PC-3 (cell line): ENCODE data around the gene GALNTL6. TPM values are rescaled to one million over a fixed set of nuclear protein-coding genes. Genes with fewer than 3 reads are reported as not detected.

Source experiments
- ATAC-seq: fragments of 200-7000 bp; cut with Tn5 transposase; 2 replicates; pipeline ENCODE4 v1.9.1; 2020; ENCODE audit warnings: mild to moderate bottlenecking, moderate library complexity
- BruUV-seq: library from RNA; stranded (reverse); fragments of 400-500 nt; replicated peaks from 2 replicates; lab custom pipeline; 2021; lab: Mats Ljungman, UMichigan
- CTCF ChIA-PET: fragments of 300-600 bp; sonication (Branson Sonifier 250); formaldehyde crosslinking; loops from one replicate; lab custom pipeline; 2022; ENCODE audit warnings: antibody characterized with exemption; lab: Charles Lee
- POLR2A ChIA-PET: fragments of 300-600 bp; sonication (Branson Sonifier 250); formaldehyde crosslinking; loops from one replicate; lab custom pipeline; 2022; ENCODE audit warnings: antibody characterized with exemption; ENCODE audit not compliant: unreplicated experiment; lab: Charles Lee
- DNase-seq: peaks from one replicate; pipeline ENCODE4 v3.0.0-alpha.2; 2015
- H2AFZ ChIP-seq: fragments of 300-600 bp; sonication (generic); 2 replicates; pipeline ENCODE4 v1.6.0; 2016; ENCODE audit warnings: antibody characterized with exemption, low read length
- H3F3A ChIP-seq: fragments of 300-600 bp; sonication (generic); one replicate; pipeline ENCODE4 v1.6.0; 2017; ENCODE audit warnings: antibody characterized with exemption, low read length, control low read depth, mild to moderate bottlenecking; ENCODE audit not compliant: unreplicated experiment
- H3K27ac ChIP-seq: fragments of 300-600 bp; sonication (generic); 2 replicates; pipeline ENCODE4 v1.5.1; 2016; ENCODE audit warnings: mild to moderate bottlenecking, low read length
- H3K27me3 ChIP-seq: fragments of 300-600 bp; sonication (generic); 2 replicates; pipeline ENCODE4 v1.6.1; 2016; ENCODE audit warnings: low read length, mixed read lengths
- H3K36me3 ChIP-seq: fragments of 300-600 bp; sonication (generic); 2 replicates; pipeline ENCODE4 v1.6.1; 2016; ENCODE audit warnings: low read depth, mixed run types, low read length, mixed read lengths
- H3K4me1 ChIP-seq: fragments of 300-600 bp; sonication (generic); 2 replicates; pipeline ENCODE4 v1.5.1; 2016; ENCODE audit warnings: low read length; ENCODE audit not compliant: insufficient read depth
- H3K4me2 ChIP-seq: fragments of 300-600 bp; sonication (generic); 2 replicates; pipeline ENCODE4 v1.6.0; 2016; ENCODE audit warnings: low read length
- H3K4me3 ChIP-seq: fragments of 300-600 bp; sonication (generic); 2 replicates; pipeline ENCODE4 v1.5.1; 2016; ENCODE audit warnings: mild to moderate bottlenecking, low read length, mixed read lengths
- H3K79me2 ChIP-seq: fragments of 300-600 bp; sonication (generic); 2 replicates; pipeline ENCODE4 v1.6.1; 2017; ENCODE audit warnings: low read length, mixed read lengths
- H3K9ac ChIP-seq: fragments of 300-600 bp; sonication (generic); 2 replicates; pipeline ENCODE4 v1.6.0; 2016; ENCODE audit warnings: mild to moderate bottlenecking, low read length
- H3K9me2 ChIP-seq: fragments of 300-600 bp; sonication (generic); replicated peaks from 2 replicates; pipeline ENCODE4 v1.6.1; 2016; ENCODE audit warnings: mixed run types, low read length, mixed read lengths
- H3K9me3 ChIP-seq: fragments of 300-600 bp; sonication (generic); 2 replicates; pipeline ENCODE4 v1.6.1; 2016; ENCODE audit warnings: low read length, mixed read lengths
- H4K20me1 ChIP-seq: fragments of 300-600 bp; sonication (generic); 2 replicates; pipeline ENCODE4 v1.6.1; 2016; ENCODE audit warnings: low read length, mixed read lengths
- EZH2 ChIP-seq: fragments of 300-600 bp; sonication (generic); IDR thresholded peaks from one replicate; pipeline ENCODE4 v1.6.1; 2017; ENCODE audit warnings: antibody characterized with exemption, mild to moderate bottlenecking, low read length; ENCODE audit not compliant: unreplicated experiment
- EZH2phosphoT487 ChIP-seq: fragments of 300-600 bp; sonication (generic); IDR thresholded peaks from 2 replicates; pipeline ENCODE4 v1.6.1; 2018; ENCODE audit warnings: mild to moderate bottlenecking, antibody characterized with exemption, low read length, borderline replicate concordance
- intact Hi-C: fragments of 100-400 bp; cut with micrococcal nuclease; formaldehyde crosslinking; loops from 2 replicates; pipeline ENCODE4 v1.9.0; 2023
- total RNA-seq: library from RNA; depleted of rRNA; stranded (reverse); fragments of >200 nt; gene quantifications from 2 replicates; pipeline ENCODE4 v1.2.3, GENCODE V29; 2014
- TF ChIP-seq, protein P1 (sequence below): fragments of 300-600 bp; sonication (generic); conservative IDR thresholded peaks from 2 replicates; pipeline ENCODE4 v1.5.1; 2017; ENCODE audit warnings: antibody characterized with exemption, low read depth, mild to moderate bottlenecking, low read length

Gene GALNTL6
- total RNA-seq, 1 experiment from 2014 or later = not detected

DNA sequence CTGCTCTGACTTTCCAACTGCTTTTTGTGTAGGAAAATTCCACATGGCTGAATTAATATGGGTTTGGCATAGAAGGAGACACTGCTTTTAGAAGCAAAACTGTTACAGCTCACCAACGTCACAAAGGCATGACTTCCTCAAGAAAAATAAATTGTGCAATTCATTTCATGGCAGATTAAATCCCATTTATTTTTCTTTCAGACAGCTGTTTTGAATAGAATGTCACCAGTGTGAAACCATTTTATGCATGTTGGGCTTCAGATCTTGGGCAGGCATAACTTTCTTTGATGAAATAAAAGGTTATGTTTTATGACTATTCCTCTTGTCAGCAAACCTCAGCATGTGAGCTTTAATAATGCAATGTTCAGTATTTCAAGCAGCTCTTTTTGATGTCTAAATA is 542.8 kb downstream of the GALNTL6 start:
- Histone ChIP-seq H3K9ac (no peak overlapping the region), H2AFZ (no peak overlapping the region), H3F3A (no peaks in the 10 kb centered on the region), H3K4me1 (no peaks in the 10 kb centered on the region), H3K9me2 (no peaks in the 10 kb centered on the region), H4K20me1 (no peaks in the 10 kb centered on the region), H3K79me2 (no peaks in the 10 kb centered on the region), H3K27ac (no peak overlapping the region), H3K36me3 (no peaks in the 10 kb centered on the region), H3K4me3 (no peak overlapping the region), H3K4me2 (no peak overlapping the region), H3K27me3 (no peaks in the 10 kb centered on the region), H3K9me3 (no peaks in the 10 kb centered on the region)
- CTCF ChIA-PET = no interaction called here
- intact Hi-C loops = no loop called here
- POLR2A ChIA-PET = no interaction called here
- TF ChIP-seq, protein P1, sequence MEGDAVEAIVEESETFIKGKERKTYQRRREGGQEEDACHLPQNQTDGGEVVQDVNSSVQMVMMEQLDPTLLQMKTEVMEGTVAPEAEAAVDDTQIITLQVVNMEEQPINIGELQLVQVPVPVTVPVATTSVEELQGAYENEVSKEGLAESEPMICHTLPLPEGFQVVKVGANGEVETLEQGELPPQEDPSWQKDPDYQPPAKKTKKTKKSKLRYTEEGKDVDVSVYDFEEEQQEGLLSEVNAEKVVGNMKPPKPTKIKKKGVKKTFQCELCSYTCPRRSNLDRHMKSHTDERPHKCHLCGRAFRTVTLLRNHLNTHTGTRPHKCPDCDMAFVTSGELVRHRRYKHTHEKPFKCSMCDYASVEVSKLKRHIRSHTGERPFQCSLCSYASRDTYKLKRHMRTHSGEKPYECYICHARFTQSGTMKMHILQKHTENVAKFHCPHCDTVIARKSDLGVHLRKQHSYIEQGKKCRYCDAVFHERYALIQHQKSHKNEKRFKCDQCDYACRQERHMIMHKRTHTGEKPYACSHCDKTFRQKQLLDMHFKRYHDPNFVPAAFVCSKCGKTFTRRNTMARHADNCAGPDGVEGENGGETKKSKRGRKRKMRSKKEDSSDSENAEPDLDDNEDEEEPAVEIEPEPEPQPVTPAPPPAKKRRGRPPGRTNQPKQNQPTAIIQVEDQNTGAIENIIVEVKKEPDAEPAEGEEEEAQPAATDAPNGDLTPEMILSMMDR = no peak
- TF ChIP-seq EZH2phosphoT487 = no peak
- TF ChIP-seq EZH2 = no peak
- ATAC-seq (no peak), DNase-seq (no peak)
- no TSS peak for BruUV-seq

DNA sequence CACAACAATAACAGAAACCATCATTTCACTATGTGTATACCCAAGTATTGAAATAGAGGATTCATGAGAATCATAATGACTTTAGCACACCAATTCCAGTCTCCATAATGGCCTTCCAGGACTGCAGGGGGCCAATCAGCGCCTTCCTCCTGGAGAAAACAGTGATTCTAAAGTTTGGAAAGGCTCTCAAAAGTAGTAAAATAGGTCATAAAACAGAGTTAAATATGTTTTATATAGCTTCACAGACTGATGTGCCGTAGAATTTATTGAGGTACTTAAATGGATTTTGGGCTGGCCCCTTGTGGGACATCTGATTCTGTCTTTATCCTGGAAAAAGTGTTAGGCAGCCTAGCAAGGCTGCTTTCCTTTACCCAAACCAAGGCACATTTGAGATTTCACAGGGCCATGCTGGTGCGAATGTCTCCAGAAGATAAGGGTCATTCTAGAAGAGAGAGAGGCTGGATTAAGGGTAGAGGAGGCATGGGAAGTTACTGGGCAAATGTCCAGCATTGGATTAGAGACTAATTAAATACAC is 543.9 kb downstream of the GALNTL6 start:
- ChIA-PET CTCF (no interaction called here), POLR2A (no interaction called here)
- Histone ChIP-seq H3K36me3 (no peaks in the 10 kb centered on the region), H3K27me3 (no peaks in the 10 kb centered on the region), H4K20me1 (no peaks in the 10 kb centered on the region), H3K4me3 (no peak overlapping the region), H3K4me1 (no peaks in the 10 kb centered on the region), H3K9me3 (no peaks in the 10 kb centered on the region), H3K4me2 (no peak overlapping the region), H3F3A (no peaks in the 10 kb centered on the region), H3K9me2 (no peaks in the 10 kb centered on the region), H3K9ac (no peak overlapping the region), H3K79me2 (no peaks in the 10 kb centered on the region), H3K27ac (no peak overlapping the region), H2AFZ (no peak overlapping the region)
- ATAC-seq (no peak), DNase-seq (no peak)
- TF ChIP-seq EZH2phosphoT487 = no peak
- TF ChIP-seq, protein P1 = no peak
- TF ChIP-seq EZH2 = no peak
- intact Hi-C loops = no loop called here
- no TSS peak for BruUV-seq

DNA sequence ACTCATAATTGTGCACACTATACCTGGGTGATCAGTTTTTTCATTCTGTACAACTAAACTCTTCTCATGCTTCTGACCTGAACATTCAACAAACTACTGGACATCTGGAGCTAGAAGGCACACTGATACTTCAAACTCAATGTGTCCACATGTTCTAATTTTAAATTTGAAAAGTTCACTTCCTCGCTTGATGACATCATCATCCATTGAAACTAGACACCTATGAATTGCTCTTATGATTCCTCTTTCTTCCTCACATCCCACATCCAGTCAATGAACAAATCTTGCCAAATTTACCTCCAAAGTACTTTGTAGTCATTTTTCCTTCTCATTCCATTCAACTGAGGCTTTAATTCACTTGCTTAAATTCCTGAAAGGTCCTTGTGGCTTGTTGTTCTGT is 549.4 kb downstream of the GALNTL6 start:
- Histone ChIP-seq H3K27ac (no peak overlapping the region), H3K9ac (no peak overlapping the region), H2AFZ (no peak overlapping the region), H3K9me3 (no peaks in the 10 kb centered on the region), H3K4me3 (no peak overlapping the region), H3K4me2 (no peak overlapping the region), H3K27me3 (no peaks in the 10 kb centered on the region), H3K4me1 (no peaks in the 10 kb centered on the region), H3K36me3 (no peaks in the 10 kb centered on the region), H4K20me1 (no peaks in the 10 kb centered on the region), H3K79me2 (no peaks in the 10 kb centered on the region), H3K9me2 (no peaks in the 10 kb centered on the region), H3F3A (no peaks in the 10 kb centered on the region)
- ChIA-PET POLR2A (no interaction called here), CTCF (no interaction called here)
- TF ChIP-seq EZH2 = no peak
- TF ChIP-seq EZH2phosphoT487 = no peak
- TF ChIP-seq, protein P1 = no peak
- ATAC-seq = no peak
- intact Hi-C loops = no loop called here
- DNase-seq = no peak
- no TSS peak for BruUV-seq
